ENCODE measurements around the gene CDK5RAP3.

- TF ChIP-seq POLR2A (IDR thresholded peaks at IDR 0.05; ENCODE audit: low read length) (no peak), GATA1 (IDR thresholded peaks at IDR 0.05; ENCODE audit: low read depth, low read length) (no peak)
Observed at GRCh38 chr17:47949197-47949759, 21.6 kb upstream of the CDK5RAP3 start.

Data from erythroblast (primary cell).